GM20431 (cell line): Measurements from ENCODE around the gene DFFA.

Source experiments
- in situ Hi-C: fragments of 300-500 bp; cut with MseI, MboI; formaldehyde crosslinking; loops from one replicate; pipeline ENCODE4 v1.15.0; 2020; ENCODE audit warnings: low sequenced_read_pairs; ENCODE audit not compliant: unreplicated experiment

The DFFA gene, protein sequence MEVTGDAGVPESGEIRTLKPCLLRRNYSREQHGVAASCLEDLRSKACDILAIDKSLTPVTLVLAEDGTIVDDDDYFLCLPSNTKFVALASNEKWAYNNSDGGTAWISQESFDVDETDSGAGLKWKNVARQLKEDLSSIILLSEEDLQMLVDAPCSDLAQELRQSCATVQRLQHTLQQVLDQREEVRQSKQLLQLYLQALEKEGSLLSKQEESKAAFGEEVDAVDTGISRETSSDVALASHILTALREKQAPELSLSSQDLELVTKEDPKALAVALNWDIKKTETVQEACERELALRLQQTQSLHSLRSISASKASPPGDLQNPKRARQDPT

DNA sequence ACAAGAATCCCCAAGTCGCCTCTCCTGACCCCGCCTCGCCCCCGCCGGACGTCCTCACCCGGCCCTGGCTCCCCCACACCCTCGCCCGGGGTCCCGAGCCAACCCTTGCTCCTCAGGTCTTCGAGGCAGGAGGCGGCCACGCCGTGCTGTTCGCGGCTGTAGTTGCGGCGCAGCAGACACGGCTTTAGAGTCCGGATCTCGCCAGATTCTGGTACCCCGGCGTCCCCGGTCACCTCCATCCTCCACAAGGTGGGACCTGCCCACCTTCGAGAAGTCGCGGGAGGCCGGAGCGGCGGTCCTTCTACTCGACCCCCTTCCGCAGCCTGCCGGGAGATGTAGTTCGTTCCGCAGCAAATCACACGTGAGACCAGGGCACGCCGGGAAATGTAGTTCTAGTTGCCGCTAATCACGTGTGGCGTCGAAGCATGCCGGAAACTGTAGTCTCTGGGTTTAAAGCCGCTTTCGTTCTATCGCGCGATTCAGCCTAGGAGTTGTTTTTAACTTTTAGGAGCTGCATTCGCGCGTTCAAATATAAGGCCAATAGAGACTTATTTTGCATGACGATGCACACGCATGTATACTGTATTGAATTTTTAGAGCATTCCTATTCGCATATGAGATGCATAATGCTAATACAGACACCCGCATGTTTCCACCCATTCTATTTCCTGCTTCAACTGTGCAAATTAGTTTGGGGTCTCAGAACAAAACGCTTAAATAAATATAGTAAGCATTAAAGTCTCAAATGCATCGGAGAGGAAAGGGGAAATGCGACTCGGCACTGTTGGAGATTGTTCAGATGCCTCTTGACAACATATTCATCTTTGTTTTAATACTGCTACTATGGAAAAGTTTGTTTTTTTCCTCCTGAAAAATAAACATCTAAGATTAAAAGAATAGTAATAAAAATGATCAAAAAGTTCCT, at the start of gene DFFA:
DFFA (minus strand) TSS at position 310 of the 925 bp plus-strand sequence; CDS start at position 239, 71 bp downstream.
- in situ Hi-C loops, result no loop called here

DNA sequence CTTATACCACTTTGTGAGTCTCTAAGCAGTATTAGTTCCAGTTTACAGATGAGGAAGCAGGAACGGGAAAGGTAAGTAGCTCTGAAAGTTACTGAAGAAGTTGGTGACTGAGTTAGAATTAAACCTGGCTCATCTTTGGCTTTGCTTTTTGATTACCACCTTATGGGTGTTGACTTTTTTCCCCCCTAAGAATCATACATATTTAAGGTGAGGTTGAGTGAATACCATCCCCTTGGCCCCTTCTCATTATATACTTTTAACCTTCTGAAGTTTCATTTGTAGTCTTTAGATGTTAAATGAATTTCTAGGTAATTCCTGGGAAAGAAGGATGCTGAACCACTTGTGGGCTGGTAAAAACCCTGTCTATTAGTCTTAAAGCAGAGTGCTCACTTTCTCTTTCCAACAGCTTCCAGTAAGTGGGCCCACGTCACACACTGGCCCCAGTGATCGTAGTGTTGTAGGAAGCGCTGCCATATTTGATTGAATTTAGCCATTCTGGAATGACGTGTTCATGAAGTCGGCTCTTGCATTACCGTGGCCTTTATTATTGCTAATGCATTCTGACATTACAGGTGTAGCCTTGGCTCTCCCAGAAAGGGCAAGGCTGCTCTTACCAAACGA, 49.3 kb upstream of the DFFA start:
- in situ Hi-C loops, result loop anchor here (25.0 kb wide), 1 partner anchor 341 kb away; no protein-coding TSS in a partner anchor

DNA sequence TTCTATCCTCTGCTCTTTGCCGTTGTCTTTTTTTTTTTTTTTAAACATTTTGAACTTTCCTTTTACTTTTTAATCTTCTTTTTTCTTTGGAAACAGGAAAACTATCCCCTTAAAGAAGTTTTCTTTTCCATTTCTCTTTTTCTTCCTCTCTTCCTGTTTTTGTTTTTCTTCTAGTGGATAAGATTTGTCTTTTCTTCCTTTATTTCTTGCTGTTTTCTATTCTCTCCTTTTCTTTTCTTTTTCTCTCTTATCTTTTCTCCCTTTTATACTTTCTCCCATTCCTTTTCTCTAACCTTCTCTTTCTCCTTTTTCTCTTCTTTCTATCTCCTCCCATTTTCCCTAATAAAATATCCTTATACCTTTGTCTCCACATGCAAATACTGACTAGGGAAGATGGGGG, 48.6 kb upstream of the DFFA start:
- in situ Hi-C loops, result loop anchor here (25.0 kb wide), 1 partner anchor 341 kb away; no protein-coding TSS in a partner anchor

- in situ Hi-C loops, result loop anchor here (25.0 kb wide), 1 partner anchor 342 kb away; no protein-coding TSS in a partner anchor
Observed at GRCh38 chr1:10520497-10520896, 48.2 kb upstream of the DFFA start.

- in situ Hi-C loops, result loop anchor here (25.0 kb wide), 1 partner anchor 343 kb away; no protein-coding TSS in a partner anchor
Observed at GRCh38 chr1:10519016-10519417, 46.7 kb upstream of the DFFA start.

DNA sequence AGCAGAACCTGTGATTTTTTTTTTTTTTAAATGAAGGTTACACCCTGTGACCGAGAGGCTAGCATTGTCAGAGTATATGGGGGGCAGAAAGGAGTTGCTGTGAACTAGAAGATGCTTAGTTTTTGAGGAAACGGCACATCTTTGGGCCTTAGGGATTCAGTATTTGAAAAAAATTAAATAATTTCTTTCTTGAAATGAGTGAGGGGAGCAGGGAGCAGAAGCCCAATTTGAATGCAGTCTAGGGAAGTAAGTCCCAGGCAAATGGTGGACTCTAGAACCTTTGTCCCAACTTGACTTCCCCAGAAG, 45.3 kb upstream of the DFFA start:
- in situ Hi-C loops, result loop anchor here (25.0 kb wide), 1 partner anchor 345 kb away; no protein-coding TSS in a partner anchor

GRCh38 chr1:10516925-10517676, 44.8 kb upstream of the DFFA start:
- in situ Hi-C loops, result loop anchor here (25.0 kb wide), 1 partner anchor 345 kb away; no protein-coding TSS in a partner anchor

DNA sequence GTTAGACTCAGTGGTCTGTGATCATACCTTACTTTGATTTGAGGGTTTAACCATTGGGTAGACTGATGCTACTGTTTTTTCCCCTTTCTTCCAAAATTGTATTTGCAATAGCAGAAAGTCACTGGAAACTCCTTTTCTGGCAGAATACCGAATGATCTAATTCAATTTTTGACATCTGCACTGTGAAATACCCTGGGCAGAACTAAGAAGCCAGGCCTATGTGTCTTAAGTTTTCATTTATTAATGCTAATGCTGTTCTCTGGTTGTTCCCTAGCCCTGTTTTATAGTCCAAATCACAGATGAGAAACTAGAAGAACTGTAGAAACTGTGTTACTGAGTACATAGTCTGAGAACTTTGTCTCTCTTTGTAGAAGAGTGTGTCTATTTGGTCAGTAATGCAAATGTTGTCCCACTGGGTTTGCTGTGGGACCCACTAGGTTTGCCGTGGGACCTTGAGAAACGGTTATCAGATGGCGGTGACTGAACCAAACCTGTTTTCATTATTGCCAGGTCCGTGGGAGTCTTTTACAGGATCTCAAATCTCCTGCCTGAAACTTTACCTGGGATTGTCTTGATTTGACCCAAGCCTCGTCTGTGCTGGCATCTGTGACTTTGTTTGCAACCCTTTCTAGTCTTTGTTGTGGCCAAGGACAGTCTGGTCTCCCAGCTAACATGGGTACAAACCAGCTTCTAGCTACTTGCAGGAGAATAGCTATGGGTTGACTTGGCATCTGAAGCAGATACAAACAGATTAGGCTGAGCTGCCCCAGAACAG, 43.8 kb upstream of the DFFA start:
- in situ Hi-C loops, result loop anchor here (25.0 kb wide), 1 partner anchor 346 kb away; no protein-coding TSS in a partner anchor

DNA sequence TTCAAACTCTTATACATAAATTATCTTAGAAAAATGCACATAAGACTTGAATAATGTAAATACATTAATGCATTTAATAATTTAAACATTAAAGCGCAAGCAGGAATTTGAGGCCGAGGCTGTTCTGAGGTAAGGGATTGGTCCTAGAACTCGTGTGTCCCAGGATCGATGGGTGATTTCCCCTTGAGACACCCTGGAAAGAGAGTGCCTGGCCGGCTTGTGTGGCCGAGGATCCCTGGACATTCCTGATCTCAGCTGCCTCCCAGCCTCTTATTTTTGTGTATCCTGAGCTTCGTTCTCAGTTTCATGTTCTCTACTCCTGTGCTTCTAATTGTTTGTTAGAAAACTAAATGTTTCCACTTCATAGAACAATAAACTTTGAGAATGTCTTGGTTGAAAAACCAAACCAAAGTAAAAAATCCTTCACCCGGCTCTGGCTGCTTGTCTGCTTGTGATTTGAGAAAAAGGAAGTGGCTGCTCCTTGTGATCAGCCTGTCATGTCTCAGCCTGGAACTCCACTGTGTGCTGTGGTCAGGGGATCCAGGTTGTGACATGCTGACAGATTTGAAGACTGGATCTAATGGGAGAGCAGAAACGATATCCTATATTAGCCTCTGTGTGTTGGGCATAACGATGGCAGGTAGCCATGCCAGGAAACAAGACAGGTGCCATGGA, 43.1 kb upstream of the DFFA start:
- in situ Hi-C loops, result loop anchor here (25.0 kb wide), 1 partner anchor 347 kb away; no protein-coding TSS in a partner anchor

DNA sequence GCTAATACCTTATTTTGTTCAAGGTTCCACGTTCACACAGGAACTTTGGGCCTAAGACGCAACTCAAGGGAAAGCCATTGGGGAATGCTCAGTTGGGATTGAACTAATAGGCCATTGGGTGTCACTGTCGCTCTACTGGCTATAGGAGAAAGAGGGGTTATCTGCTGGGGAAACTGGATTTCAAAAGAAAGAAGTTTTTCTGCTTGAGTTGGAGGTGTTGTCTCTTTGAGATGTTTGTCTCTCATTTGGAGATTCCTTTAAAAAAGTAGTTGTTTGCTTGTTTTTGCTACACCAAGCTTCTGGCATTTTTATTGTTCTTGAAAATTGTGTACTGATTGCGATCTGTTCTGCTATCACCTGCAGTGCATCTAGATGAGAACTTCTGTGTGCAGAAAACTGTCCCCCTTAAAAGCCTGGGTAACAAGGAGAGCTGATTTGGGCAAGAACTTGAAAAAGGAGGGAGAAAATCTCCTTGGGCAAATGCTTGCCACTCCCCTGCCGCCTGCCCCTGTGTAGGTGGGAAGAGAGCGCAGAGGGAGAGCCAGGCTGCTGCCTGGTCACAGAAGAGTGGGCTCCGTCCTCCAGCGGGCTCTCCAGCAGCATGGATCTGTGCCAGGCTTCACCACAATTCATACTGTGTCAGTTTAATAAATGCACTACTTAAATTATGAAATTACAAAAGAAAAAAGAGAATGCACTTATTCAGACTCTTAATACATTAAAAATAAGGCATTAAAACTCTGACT, 42.3 kb upstream of the DFFA start:
- in situ Hi-C loops, result loop anchor here (25.0 kb wide), 1 partner anchor 348 kb away; no protein-coding TSS in a partner anchor

DNA sequence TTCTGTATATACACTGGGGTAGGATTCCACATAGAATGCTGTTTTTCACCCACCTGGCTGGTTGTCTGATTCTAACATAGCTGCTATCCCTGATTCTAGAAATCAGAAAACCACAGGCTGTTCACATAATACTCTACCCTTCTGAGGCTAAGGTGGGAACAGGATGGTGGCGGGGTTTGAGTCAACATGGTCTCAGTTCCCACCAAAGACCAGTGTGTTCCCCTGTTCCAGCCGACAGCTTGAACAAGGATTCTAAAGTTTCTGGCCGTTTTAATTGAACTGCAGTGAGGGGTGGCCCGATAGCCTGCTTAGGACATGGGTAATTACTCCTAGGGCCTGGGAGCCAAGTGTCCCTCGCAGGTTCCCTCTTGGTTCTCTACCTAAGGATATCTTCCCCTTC, 40.9 kb upstream of the DFFA start:
- in situ Hi-C loops, result loop anchor here (25.0 kb wide), 1 partner anchor 349 kb away; no protein-coding TSS in a partner anchor

GRCh38 chr1:10511494-10511885, 39.2 kb upstream of the DFFA start:
- in situ Hi-C loops, result loop anchor here (25.0 kb wide), 1 partner anchor 351 kb away; no protein-coding TSS in a partner anchor

DNA sequence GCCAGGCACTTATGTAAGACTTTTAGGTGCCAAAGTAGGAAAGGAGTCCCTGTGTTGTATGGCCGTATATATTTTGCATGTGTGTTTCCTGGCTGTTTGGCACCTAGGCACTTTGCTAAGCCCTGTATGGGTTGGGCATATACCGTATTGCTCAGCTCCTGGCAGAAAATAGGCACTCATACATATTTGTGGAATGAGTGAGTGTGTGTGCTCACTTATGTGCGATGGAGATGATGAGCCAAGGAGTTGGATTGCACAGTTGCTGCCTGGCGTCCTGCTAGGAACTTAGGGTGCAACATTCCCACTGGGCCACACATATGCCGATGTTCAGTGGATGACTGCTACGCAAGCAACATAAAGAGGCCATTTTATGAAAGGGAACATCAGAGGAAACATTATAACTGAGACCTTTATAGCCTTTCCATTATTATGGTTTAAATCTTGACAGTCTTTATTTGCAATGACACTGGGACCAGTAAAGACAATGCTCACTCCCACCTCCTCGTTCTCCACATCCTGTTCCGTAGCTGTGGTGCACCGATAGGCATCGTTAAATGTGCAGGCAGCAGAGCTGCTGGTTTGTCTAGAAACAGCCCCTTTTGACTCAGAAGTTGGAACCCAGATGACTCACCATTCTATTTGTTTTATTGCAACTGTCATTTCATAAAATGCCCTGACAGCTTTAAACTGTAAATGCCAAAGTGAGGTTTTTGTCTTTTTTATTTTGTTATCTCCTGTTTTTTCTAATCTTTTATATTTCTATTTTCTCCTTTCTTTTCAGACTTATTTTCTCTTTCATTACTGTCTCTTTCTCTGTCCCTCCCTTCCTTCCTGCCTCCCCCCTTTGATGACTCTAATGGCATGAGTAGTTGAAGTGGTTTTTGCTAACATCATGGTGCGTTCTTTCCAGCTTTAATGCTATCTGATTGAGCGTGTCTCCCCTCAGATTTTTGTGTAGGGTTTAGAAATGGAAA, 38.5 kb upstream of the DFFA start:
- in situ Hi-C loops, result loop anchor here (25.0 kb wide), 1 partner anchor 351 kb away; no protein-coding TSS in a partner anchor

DNA sequence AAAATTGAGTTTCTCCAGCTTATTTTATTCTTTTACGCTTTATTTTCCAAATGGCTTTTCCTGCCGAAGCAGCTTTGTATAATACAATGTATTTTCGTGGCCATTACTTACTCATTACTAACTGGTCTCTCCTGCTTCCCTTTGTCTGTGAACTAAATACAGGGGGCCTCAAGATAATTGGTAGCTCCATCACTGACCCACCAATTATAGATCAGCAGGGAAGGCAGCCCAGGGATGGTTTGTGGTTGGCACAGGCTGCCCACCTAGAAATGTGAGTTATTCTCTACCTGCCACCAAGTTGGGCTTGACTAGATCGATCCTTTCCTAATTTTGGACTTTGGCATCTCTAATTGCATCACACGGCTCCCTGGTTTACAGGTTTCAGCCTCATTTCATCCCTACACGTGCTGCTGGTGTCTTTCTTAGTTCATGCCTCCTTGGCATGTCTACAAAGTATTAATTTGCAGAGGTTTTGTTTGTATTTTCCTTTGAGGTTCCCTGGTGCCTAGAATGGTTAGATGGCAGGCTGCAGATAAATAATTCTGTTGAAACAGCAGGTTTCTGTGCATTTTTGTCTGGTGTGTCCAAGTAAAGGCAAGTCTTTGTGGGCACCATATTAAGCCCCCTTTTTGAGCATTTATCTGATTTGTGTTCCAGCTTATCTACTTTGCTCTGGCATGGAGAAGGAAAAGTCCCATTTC, 37.6 kb upstream of the DFFA start:
- in situ Hi-C loops, result loop anchor here (25.0 kb wide), 1 partner anchor 352 kb away; no protein-coding TSS in a partner anchor

DNA sequence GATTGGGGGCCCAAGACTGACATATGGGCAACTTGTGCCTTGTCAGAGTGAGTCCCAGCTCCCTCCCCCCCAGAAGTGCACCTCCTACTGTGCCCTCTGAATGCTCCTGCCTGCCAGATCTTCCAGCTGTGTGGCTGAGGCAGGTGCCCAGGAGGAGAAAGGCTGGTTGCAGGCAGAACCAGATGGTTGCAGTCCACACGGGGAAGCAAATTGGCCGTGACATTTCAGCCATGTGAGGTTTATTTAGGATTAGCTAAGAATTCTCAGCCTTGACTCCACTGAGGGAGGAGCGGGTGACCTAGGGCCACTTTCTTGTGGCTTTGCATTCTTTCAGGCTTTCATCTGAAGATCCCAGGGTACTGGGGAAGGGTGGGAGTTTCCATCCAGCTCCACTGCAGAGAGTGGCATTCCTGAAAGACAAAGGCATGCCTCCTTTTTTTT, 36.2 kb upstream of the DFFA start:
- in situ Hi-C loops, result loop anchor here (25.0 kb wide), 1 partner anchor 354 kb away; no protein-coding TSS in a partner anchor
